Calu3 (cell line): ENCODE results near the gene RLF. TPM values are rescaled to one million over a fixed set of nuclear protein-coding genes. Genes with fewer than 3 reads are reported as not detected.
"Not testable (repeated sequence)": the region's sequence is repeated elsewhere in the genome, so short reads cannot be mapped to it uniquely, and the experiment has no call there.

Experiments
- BruUV-seq: library from RNA; stranded (reverse); fragments of 400-500 nt; replicated peaks from 2 replicates; lab custom pipeline; 2021; lab: Mats Ljungman, UMichigan
- CTCF ChIA-PET: fragments of 300-600 bp; sonication (Branson Sonifier 250); formaldehyde crosslinking; loops from one replicate; lab custom pipeline; 2022; ENCODE audit warnings: antibody characterized with exemption; lab: Charles Lee
- DNase-seq: peaks from one replicate; pipeline ENCODE4 v3.0.0; 2022
- H3K27ac Mint-ChIP-seq: one replicate; pipeline ENCODE4 v1.8.0; 2022; ENCODE audit warnings: mixed read lengths; ENCODE audit not compliant: unreplicated experiment
- H3K27me3 Mint-ChIP-seq: one replicate; pipeline ENCODE4 v1.8.0; 2022; ENCODE audit warnings: mixed read lengths; ENCODE audit not compliant: unreplicated experiment
- H3K36me3 Mint-ChIP-seq: one replicate; pipeline ENCODE4 v1.8.0; 2022; ENCODE audit warnings: mild to moderate bottlenecking, moderate library complexity, mixed read lengths; ENCODE audit not compliant: insufficient read depth, unreplicated experiment
- H3K4me1 Mint-ChIP-seq: one replicate; pipeline ENCODE4 v1.8.0; 2022; ENCODE audit warnings: mild to moderate bottlenecking, low read depth, mixed read lengths; ENCODE audit not compliant: unreplicated experiment
- H3K4me3 Mint-ChIP-seq: one replicate; pipeline ENCODE4 v1.8.0; 2022; ENCODE audit warnings: mild to moderate bottlenecking, low read depth, moderate library complexity, mixed read lengths; ENCODE audit not compliant: unreplicated experiment
- H3K9me3 Mint-ChIP-seq: one replicate; pipeline ENCODE4 v1.8.0; 2022; ENCODE audit warnings: low read depth, mixed read lengths; ENCODE audit not compliant: unreplicated experiment
- intact Hi-C: fragments of 100-400 bp; cut with micrococcal nuclease; formaldehyde crosslinking; loops from one replicate; pipeline ENCODE4 v1.10.0; 2022; ENCODE audit not compliant: unreplicated experiment
- total RNA-seq: library from RNA; stranded (reverse); gene quantifications from 2 replicates; pipeline ENCODE4 v1.2.3, GENCODE V29; 2022
- TF ChIP-seq, protein P1 (sequence below): fragments of 200-600 bp; IDR thresholded peaks from one replicate; pipeline ENCODE4 v1.8.0; 2022; ENCODE audit warnings: antibody characterized with exemption; ENCODE audit not compliant: unreplicated experiment

Gene RLF
- total RNA-seq, 1 experiment from 2014 or later = 12.9 TPM

DNA sequence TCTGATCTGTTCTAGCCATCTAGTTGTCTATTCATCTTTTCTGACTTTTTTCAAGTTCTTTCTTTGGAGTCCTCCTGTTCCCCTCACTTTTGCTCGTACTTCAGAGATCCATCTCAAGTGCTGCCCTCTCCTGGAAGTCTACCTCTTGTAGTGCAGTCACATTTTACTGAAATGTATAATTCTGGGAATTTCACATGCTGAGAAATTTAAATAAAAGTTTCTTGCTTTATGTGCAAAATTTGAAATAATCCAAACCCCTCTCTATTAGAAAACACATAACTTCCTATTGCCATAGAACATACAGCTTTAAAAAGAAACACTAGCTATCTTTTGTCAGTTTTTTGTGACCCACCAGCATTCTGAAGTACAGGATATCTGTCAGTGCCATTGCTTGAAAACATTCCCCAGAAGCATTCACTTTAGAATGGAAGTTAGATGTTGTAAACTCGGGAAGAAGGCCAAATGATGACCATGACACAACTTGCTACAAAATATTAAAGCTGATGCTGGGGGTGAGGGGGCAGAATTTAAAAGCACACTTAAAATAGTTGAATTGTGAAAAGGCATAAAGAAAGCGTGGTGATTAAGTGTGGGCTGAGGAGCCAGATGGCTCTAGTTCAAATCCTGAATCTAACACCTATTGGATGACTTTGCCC lies 22.0 kb downstream of the RLF start:
- intact Hi-C loops = no loop called here
- CTCF ChIA-PET = interaction anchor here (0.7 to 2.8 kb wide), 4 partner anchors 21 to 99 kb away, joined by 3 to 10 read pairs (median 4); no protein-coding TSS in a partner anchor
- no TSS peak for BruUV-seq
- no peak overlapping the region for H3K27ac Mint-ChIP-seq
- H3K27me3 Mint-ChIP-seq = no peaks in the 10 kb centered on the region
- no peak overlapping the region for H3K4me3 Mint-ChIP-seq
- H3K9me3 Mint-ChIP-seq = no peaks in the 10 kb centered on the region
- DNase-seq = peak; percentile 19
- H3K36me3 Mint-ChIP-seq = no peaks in the 10 kb centered on the region
- TF ChIP-seq, protein P1, sequence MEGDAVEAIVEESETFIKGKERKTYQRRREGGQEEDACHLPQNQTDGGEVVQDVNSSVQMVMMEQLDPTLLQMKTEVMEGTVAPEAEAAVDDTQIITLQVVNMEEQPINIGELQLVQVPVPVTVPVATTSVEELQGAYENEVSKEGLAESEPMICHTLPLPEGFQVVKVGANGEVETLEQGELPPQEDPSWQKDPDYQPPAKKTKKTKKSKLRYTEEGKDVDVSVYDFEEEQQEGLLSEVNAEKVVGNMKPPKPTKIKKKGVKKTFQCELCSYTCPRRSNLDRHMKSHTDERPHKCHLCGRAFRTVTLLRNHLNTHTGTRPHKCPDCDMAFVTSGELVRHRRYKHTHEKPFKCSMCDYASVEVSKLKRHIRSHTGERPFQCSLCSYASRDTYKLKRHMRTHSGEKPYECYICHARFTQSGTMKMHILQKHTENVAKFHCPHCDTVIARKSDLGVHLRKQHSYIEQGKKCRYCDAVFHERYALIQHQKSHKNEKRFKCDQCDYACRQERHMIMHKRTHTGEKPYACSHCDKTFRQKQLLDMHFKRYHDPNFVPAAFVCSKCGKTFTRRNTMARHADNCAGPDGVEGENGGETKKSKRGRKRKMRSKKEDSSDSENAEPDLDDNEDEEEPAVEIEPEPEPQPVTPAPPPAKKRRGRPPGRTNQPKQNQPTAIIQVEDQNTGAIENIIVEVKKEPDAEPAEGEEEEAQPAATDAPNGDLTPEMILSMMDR = peak; percentile 39
- peaks cover 33% of the 10 kb centered on the region for H3K4me1 Mint-ChIP-seq

DNA sequence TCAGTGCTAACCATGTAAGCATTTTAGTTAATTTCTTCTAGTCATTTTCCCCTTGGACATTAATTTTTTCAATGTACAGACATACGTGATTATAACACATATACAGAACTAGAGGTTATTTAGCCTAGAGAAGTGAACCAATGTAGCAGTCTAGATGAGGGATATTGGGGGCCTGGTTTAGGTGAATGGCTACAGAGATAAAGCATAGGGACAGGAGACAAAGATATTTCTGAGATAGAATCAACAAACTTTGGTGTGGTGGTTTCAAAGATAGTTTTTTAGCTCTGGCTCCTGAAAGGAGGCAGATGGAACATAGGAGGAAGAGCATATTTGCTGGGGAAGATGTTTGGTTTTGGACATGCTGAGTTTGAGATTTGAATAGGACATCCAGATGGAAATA lies 23.0 kb downstream of the RLF start:
- H3K27me3 Mint-ChIP-seq = no peaks in the 10 kb centered on the region
- TF ChIP-seq, protein P1 = no peak
- no peak overlapping the region for H3K4me3 Mint-ChIP-seq
- H3K4me1 Mint-ChIP-seq = peaks cover 33% of the 10 kb centered on the region
- BruUV-seq = no TSS peak
- no peak for DNase-seq
- no peaks in the 10 kb centered on the region for H3K9me3 Mint-ChIP-seq
- CTCF ChIA-PET = no interaction called here
- no peaks in the 10 kb centered on the region for H3K36me3 Mint-ChIP-seq
- no peak overlapping the region for H3K27ac Mint-ChIP-seq
- intact Hi-C loops = no loop called here

DNA sequence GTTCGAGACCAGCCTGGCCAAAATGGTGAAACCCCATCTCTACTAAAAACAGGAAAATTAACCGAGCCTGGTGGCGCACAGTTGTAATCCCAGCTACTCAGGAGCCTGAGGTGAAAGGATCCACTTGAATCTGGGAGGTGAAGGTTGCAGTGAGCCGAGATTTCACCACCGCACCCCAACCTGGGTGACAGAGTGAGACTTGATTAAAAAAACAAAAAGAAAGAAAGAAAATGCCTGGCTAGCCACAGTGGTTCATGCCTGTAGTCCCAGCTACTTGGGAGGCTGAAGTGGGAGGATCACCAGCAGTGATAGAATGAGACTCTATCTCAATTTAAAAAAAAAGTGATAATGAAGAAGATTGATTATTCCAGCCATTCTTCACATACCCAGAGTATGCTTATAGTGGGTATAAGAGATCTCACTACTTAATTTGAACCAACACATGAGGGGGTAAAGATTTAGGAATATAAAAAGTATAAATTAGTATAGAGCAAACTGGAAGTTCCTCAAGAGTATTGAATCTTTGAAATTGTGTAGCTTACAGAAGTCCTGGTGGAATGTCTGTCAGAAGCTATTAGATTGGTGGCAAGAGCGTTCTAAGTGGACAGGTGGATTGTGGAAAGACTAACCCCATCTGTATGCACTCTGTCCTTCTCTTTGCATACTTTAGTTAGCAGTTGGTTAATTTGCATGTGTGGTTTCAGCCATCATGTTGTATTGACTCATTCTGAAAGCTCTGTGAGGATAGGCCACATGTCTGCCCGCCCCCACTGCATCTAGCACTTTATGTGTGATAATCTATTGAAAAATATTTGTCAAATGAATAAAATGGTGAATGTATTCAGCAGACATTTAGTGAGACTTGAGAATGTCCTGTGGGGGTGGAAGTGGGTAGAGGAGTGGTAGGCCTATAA lies 25.0 kb downstream of the RLF start:
- Mint-ChIP-seq H3K27ac (no peak overlapping the region), H3K36me3 (no peaks in the 10 kb centered on the region), H3K27me3 (no peaks in the 10 kb centered on the region), H3K9me3 (no peaks in the 10 kb centered on the region), H3K4me3 (no peak overlapping the region), H3K4me1 (peaks cover 22% of the 10 kb centered on the region)
- no TSS peak for BruUV-seq
- DNase-seq = no peak
- CTCF ChIA-PET = interaction anchor here (0.6 to 0.7 kb wide), 4 partner anchors 9 to 95 kb away, joined by 3 to 9 read pairs (median 6); partner anchors contain the start of gene RLF
- TF ChIP-seq, protein P1 = no peak
- intact Hi-C loops = no loop called here

DNA sequence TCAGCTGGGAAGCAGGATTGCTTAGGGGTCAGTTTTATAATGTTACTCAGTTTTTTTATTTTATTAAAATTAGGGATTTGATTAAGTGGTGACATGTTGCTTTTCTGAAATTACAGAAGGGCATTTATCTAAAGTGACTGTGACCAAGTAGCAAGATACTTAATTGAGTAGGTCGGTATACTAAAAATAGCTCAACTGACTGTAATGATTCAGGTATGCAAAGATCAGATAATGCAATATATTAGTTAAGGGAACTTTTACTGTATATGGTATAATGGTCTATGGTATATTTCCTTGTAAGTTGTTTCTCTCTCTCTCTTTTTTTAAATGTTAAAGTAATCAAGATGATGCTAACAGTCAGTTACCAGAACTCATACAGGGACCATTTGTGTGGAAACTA lies 26.2 kb downstream of the RLF start:
- Mint-ChIP-seq H3K27me3 (no peaks in the 10 kb centered on the region), H3K27ac (no peak overlapping the region), H3K4me3 (no peak overlapping the region), H3K9me3 (no peaks in the 10 kb centered on the region), H3K36me3 (peaks cover 3% of the 10 kb centered on the region), H3K4me1 (peaks cover 18% of the 10 kb centered on the region)
- TF ChIP-seq, protein P1 = no peak
- BruUV-seq = no TSS peak
- intact Hi-C loops = no loop called here
- DNase-seq = no peak
- CTCF ChIA-PET = no interaction called here

DNA sequence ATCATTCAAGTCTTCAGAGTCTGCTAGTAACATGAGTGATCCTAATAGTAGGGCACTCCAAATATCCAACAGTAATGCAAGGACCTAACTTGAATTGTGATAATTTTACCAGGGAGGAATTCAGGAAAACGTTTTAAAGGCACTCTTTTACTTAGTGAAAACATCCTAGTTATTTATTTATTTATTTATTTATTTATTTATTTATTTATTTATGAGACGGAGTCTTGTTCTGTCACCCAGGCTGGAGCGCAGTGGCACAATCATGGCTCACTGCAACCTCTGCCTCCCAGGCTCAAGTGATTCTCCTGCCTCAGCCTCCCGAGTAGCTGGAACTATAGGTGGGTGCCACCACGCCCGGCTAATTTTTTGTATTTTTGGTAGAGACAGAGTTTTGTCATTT lies 33.5 kb downstream of the RLF start:
- H3K4me1 Mint-ChIP-seq, BruUV-seq, CTCF ChIA-PET, H3K27me3 Mint-ChIP-seq, H3K9me3 Mint-ChIP-seq, DNase-seq, intact Hi-C loops, H3K27ac Mint-ChIP-seq, H3K4me3 Mint-ChIP-seq: not testable (repeated sequence)
- peaks cover 13% of the 10 kb centered on the region for H3K36me3 Mint-ChIP-seq
